Measurements from ENCODE around the gene HLA-DPA1. TPM values are rescaled to one million over a fixed set of nuclear protein-coding genes. Genes with fewer than 3 reads are reported as not detected.
"Not testable (repeated sequence)": the region's sequence is repeated elsewhere in the genome, so short reads cannot be mapped to it uniquely, and the experiment has no call there.

HLA-DPA1 gene
- total RNA-seq, 1 experiment from 2014 or later = 0.43 TPM

DNA sequence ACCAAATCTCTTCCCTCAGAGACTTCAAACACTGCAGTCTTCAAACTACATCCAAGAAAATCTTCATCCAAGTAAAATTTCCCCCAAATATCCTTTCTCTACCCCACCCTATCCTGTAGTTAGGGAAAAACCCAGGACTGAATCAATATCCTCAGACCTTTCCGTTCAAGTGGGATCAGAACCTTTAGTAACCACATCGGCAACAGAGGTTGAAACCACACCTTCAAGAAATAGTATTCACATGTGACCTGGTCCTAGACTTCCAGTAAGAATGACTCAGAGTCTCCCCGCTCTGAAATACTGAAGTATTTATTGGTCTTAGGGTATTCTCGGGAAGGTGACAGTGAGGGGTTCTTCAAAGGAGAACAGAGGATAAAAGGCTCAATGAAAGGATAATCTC lies 8.7 kb downstream of the HLA-DPA1 start:
- intact Hi-C loops (cut with micrococcal nuclease; ENCODE audit: unreplicated experiment) = no loop called here
- no peak for DNase-seq (ENCODE audit: low spot score)
- Histone ChIP-seq H3K27me3 (replicated peaks; ENCODE audit: insufficient read depth, low read depth, low read length, poor library complexity) (peaks cover 10% of the 10 kb centered on the region), H3K4me1 (ENCODE audit: insufficient read depth, low read length, poor library complexity, severe bottlenecking) (no peaks in the 10 kb centered on the region), H3K27ac (ENCODE audit: low read depth, low read length, poor library complexity, severe bottlenecking) (no peak overlapping the region), H3K4me3 (ENCODE audit: low read depth, low read length, poor library complexity, severe bottlenecking) (no peak overlapping the region), H3K9me3 (ENCODE audit: low read depth, low read length, poor library complexity, severe bottlenecking) (no peaks in the 10 kb centered on the region), H3K36me3 (ENCODE audit: insufficient read depth, low read length, poor library complexity, severe bottlenecking) (no peaks in the 10 kb centered on the region)
- BruUV-seq (replicated peaks) = no TSS peak
- POLR2A ChIA-PET (ENCODE audit: low non-redundant PET) = no interaction called here
- CTCF ChIA-PET = no interaction called here
- no peak for TF ChIP-seq CTCF (conservative IDR thresholded peaks at IDR 0.05; ENCODE audit: low read depth, low read length)
- no peak for TF ChIP-seq EZH2 (IDR thresholded peaks at IDR 0.05; ENCODE audit: borderline replicate concordance, low read depth, low read length, poor library complexity, severe bottlenecking)

GRCh38 chr6:33063435-33063834 lies 10.0 kb downstream of the HLA-DPA1 start:
- CTCF ChIA-PET; POLR2A ChIA-PET (ENCODE audit: low non-redundant PET): not testable (repeated sequence)

DNA sequence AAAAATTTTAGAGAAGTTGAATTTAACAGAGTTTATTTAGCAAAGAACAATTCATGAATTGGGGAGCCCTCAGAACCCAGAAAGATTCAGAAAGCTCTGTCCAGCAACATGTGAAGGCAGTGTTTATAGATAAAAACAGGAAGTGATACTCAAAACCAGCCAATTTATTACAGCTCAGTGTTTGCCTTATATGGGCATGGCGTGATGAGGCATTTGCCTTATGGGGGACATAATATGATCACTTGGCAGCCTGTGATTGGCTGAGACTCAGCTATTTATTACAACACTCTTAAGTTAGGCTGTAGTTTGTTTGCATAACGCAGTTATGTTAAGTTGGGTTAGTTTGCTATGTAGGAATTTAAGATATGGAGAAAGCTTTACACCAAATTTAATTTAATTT lies 11.5 kb downstream of the HLA-DPA1 start:
- no TSS peak for BruUV-seq (replicated peaks)
- Histone ChIP-seq H3K27ac (ENCODE audit: low read depth, low read length, poor library complexity, severe bottlenecking) (no peak overlapping the region), H3K27me3 (replicated peaks; ENCODE audit: insufficient read depth, low read depth, low read length, poor library complexity) (peaks cover 10% of the 10 kb centered on the region), H3K4me3 (ENCODE audit: low read depth, low read length, poor library complexity, severe bottlenecking) (no peak overlapping the region), H3K4me1 (ENCODE audit: insufficient read depth, low read length, poor library complexity, severe bottlenecking) (no peaks in the 10 kb centered on the region), H3K36me3 (ENCODE audit: insufficient read depth, low read length, poor library complexity, severe bottlenecking) (no peaks in the 10 kb centered on the region), H3K9me3 (ENCODE audit: low read depth, low read length, poor library complexity, severe bottlenecking) (no peaks in the 10 kb centered on the region)
- peak; percentile 46 for DNase-seq (ENCODE audit: low spot score)
- POLR2A ChIA-PET (ENCODE audit: low non-redundant PET) = no interaction called here
- TF ChIP-seq EZH2 (IDR thresholded peaks at IDR 0.05; ENCODE audit: borderline replicate concordance, low read depth, low read length, poor library complexity, severe bottlenecking) (no peak), CTCF (conservative IDR thresholded peaks at IDR 0.05; ENCODE audit: low read depth, low read length) (no peak)
- intact Hi-C loops (cut with micrococcal nuclease; ENCODE audit: unreplicated experiment) = no loop called here
- CTCF ChIA-PET = no interaction called here

More at GRCh38 chr6:33063435-33063834, 10.0 kb downstream of the HLA-DPA1 start:
- BruUV-seq (replicated peaks); H3K4me1 ChIP-seq (ENCODE audit: insufficient read depth, low read length, poor library complexity, severe bottlenecking); DNase-seq (ENCODE audit: low spot score); H3K4me3 ChIP-seq (ENCODE audit: low read depth, low read length, poor library complexity, severe bottlenecking); H3K27ac ChIP-seq (ENCODE audit: low read depth, low read length, poor library complexity, severe bottlenecking); H3K9me3 ChIP-seq (ENCODE audit: low read depth, low read length, poor library complexity, severe bottlenecking); H3K36me3 ChIP-seq (ENCODE audit: insufficient read depth, low read length, poor library complexity, severe bottlenecking); intact Hi-C loops (cut with micrococcal nuclease; ENCODE audit: unreplicated experiment); H3K27me3 ChIP-seq (replicated peaks; ENCODE audit: insufficient read depth, low read depth, low read length, poor library complexity): not testable (repeated sequence)

All from A673 (cell line).